NB4 (cell line): ENCODE data around the gene MDC1.

Experiments
- DNase-seq: peaks from one replicate; pipeline ENCODE4 v3.0.0; 2010; ENCODE audit warnings: low read depth
- H3K4me3 ChIP-seq: one replicate; pipeline ENCODE4 v1.5.1; 2011; ENCODE audit warnings: mild to moderate bottlenecking, low read depth, low read length, moderate library complexity
- MYC ChIP-seq: IDR thresholded peaks from 2 replicates; pipeline ENCODE4 v1.6.1; 2011; ENCODE audit warnings: low read depth, low read length
- POLR2A ChIP-seq: IDR thresholded peaks from 2 replicates; pipeline ENCODE4 v1.6.1; 2011; ENCODE audit warnings: mild to moderate bottlenecking; ENCODE audit not compliant: insufficient read length; ENCODE audit errors: extremely low read depth
- TF ChIP-seq, protein P1 (sequence below): IDR thresholded peaks from 2 replicates; pipeline ENCODE4 v1.6.1; 2011; ENCODE audit warnings: low read depth, low read length
- TF ChIP-seq, protein P2 (sequence below): IDR thresholded peaks from one replicate; pipeline ENCODE4 v1.5.1; 2012; ENCODE audit warnings: low read depth, low read length

The MDC1 gene

DNA sequence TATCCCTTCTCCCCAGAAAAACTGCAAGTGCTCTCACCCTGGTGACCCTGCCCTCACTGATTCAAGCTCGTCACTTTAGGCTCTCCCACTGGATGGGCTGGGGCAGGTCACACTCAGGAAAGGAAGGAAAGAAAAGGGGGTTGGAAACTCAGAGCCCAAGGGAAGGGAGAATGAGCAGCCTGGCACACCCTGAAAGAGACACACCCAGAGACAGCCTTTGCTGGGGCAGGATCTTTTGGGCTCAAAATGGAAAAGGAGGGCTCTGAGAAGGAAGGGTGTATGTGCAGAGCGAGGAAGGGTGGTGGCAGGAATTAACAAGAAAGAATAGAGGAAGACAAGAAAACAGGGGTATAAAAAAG lies 33.1 kb downstream of the MDC1 start:
- peak overlapping the region; percentile 78 for H3K4me3 ChIP-seq
- no peak for DNase-seq
- TF ChIP-seq, protein P1, sequence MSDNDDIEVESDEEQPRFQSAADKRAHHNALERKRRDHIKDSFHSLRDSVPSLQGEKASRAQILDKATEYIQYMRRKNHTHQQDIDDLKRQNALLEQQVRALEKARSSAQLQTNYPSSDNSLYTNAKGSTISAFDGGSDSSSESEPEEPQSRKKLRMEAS: no peak
- TF ChIP-seq, protein P2, sequence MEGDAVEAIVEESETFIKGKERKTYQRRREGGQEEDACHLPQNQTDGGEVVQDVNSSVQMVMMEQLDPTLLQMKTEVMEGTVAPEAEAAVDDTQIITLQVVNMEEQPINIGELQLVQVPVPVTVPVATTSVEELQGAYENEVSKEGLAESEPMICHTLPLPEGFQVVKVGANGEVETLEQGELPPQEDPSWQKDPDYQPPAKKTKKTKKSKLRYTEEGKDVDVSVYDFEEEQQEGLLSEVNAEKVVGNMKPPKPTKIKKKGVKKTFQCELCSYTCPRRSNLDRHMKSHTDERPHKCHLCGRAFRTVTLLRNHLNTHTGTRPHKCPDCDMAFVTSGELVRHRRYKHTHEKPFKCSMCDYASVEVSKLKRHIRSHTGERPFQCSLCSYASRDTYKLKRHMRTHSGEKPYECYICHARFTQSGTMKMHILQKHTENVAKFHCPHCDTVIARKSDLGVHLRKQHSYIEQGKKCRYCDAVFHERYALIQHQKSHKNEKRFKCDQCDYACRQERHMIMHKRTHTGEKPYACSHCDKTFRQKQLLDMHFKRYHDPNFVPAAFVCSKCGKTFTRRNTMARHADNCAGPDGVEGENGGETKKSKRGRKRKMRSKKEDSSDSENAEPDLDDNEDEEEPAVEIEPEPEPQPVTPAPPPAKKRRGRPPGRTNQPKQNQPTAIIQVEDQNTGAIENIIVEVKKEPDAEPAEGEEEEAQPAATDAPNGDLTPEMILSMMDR: no peak
- TF ChIP-seq MYC: no peak

DNA sequence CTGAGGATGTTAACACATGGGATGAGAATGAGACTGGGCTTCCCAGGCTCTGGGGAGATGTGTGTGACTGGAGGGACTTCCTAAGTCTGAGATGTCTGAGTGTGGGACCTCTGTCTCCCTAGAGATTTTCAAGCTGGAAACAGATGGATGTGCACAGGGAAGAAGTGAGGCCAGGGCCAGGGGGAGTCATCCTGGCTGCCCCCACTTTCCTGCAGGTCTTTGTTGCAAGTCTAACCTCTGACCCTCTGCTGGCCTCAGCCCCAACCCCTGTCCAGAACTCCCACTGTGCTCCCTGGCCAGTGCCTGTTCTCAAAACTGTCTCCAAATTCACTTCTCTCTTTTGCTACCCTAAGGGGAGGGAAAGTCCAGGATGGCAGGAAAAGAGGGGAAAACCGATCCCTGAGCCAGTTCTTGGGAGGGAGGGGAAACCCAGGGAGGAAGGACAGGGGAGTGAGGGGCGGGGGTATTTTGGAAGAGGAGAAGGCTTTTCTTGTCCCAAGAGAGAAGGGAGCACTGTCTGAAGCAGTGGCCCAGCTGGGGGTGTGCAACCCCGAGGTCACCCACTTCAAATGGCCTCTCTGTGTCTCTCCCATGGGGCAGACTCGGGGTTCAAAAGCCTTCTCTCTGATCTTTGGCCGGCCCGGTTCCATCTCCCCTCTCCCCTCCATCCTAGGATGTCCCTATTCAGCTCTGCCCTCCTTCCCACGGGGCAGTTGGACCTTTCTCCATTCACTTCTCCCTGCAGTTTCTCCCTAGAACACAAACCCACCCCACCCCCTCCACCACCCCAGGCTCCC lies 33.7 kb downstream of the MDC1 start:
- peak; percentile 32 for DNase-seq
- peak overlapping the region; percentile 78 for H3K4me3 ChIP-seq

DNA sequence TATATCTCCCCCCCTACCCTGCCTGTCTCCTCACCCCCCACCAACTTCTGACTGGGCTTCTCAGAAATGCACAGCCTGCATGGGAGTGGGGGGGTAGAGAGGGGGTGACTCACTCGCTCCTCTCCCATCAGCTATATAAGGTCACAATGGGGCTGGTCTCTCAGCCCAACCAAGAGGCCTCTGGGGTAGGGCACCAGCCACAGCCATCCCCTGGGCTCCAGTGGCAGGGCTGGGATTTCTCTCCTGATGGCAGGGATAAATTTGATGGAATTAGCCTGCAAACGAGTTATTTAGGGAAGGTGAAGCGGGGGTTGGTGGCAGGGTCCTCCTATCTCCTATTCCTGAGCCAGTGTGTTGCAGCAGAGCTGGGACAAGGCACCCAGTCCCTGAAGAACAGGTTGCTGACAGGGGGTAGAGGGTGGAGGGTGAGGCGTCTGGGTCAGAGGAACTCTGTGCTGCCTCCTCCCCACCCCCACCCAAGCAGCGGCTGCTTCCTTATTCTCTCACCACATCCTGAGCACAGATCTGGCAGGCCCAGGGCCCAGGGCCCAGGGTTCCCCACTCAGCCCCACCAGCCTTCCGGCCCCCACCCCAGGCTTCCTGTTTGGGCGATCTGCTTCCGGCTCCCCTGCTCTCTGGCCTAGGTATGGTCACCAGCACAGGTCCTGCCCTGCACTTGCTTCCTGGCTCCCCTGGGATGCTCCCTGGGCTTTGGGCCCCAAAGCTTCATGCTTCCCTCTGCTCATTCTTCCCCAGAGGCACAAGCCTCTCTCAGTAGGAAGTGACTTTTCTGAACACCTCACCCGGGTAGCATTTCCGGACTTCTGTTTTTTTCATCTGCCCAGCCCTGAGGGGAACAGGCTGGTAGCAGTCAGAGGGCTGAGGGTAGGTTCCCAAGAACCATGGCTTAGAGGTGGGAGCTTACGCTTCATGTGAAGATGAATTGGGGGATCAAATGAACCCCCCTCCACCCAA lies 34.7 kb downstream of the MDC1 start:
- TF ChIP-seq, protein P1: peak; percentile 3
- TF ChIP-seq, protein P2: no peak
- TF ChIP-seq MYC (peak; percentile 66), POLR2A (no peak)
- DNase-seq: peak; percentile 98

More for the DNA sequence above, 33.7 kb downstream of the MDC1 start:
- TF ChIP-seq, protein P1: no peak
- TF ChIP-seq MYC: no peak
- no peak for TF ChIP-seq POLR2A
- TF ChIP-seq, protein P2: no peak

DNA sequence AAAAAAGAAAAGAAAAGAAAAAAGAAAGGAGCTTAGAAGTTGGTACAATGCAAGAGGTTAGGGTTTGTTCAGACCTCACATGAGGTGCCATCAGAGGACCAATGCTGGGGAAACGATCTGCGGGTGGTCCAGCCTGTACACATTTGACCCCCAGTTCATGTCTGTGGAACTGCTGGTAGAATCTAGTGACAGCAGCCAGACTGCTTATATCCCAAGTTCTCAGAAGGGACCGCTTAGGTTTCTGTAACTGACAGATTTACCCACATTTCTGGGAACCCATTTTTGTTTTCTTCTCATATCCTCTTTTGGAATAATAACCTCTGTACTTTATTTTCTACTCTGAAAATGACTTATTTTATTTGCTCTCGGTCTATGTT lies 35.3 kb downstream of the MDC1 start:
- H3K4me3 ChIP-seq: peak overlapping the region; percentile 78
- no peak for TF ChIP-seq MYC
- no peak for DNase-seq

More for the DNA sequence above, 34.7 kb downstream of the MDC1 start:
- peak overlapping the region; percentile 78 for H3K4me3 ChIP-seq

DNA sequence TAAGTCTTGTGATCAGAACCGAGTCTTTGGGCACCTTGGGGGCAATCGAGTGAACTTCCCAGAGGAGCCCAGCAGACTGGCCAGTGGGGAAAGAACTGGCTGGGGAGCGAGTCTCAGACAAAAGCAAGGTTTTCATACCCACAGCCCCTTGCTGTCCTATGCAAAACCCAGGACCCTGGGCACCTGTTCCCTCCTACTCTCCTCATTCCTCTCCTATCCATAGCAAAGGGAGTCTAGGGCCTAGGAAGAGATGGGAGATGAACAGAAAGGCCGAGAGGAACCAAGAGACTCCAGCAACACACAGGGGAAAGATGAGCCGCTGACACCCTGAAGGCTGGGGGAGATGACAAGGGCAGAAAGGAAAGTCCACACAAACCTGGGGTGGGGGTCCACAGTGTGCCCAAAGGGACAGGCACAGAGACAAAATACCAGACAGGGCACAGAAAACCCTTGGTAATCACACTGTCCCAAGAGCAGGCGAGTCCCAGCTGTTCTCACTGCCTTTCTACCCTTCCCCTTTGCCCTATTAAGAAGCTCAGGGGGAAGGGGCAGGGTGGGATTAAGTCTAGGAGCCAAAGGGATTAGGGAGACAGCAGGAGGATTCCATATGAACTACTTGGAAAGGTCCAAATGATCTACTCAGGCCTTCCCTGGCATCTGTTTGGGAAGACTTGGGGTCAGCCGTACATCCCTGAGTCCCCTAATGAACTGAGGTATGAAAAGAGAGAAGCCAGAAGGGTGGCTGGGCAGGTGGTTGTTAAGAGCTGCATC lies 37.1 kb downstream of the MDC1 start:
- TF ChIP-seq, protein P1: no peak
- TF ChIP-seq, protein P2: no peak
- no peak for TF ChIP-seq POLR2A
- no peak for TF ChIP-seq MYC
- no peak for DNase-seq
- peak overlapping the region; percentile 41 for H3K4me3 ChIP-seq
